Measurements from ENCODE around the gene FUZ.

DNA sequence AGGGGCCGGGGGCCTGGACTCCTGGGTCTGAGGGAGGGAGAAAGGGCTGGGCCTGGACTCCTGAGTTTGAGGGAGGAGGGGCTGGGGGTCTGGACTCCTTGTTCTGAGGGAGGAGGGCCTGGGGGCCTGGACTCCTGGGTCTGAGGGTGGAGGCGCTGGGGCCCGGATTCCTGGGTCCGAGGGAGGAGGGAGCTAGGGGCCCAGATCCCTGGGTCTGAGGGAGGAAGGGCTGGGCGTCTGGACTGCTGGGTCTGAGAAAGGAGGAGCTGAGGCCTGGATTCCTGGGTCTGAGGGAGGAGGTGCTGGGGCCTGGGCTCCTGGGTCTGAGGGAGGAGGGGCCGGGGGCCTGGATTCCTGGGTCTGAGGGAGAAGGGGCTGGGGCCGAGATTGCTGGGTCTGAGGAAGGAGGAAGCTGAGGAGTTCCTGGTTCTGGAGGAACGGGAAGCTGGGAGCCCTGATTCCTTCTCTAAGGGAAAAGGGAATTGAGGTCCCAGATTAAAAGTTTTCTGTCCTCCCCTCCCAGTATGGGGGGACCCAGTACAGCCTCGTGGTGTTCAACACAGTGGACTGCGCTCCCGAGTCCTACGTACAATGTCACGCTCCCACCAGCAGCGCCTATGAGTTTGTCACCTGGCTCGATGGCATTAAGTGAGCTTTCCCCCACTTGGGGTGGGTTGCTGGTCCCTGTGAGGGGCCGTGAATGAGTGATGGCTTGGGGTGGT is 5.7 kb upstream of the FUZ start:
- TF ChIP-seq, protein P1, sequence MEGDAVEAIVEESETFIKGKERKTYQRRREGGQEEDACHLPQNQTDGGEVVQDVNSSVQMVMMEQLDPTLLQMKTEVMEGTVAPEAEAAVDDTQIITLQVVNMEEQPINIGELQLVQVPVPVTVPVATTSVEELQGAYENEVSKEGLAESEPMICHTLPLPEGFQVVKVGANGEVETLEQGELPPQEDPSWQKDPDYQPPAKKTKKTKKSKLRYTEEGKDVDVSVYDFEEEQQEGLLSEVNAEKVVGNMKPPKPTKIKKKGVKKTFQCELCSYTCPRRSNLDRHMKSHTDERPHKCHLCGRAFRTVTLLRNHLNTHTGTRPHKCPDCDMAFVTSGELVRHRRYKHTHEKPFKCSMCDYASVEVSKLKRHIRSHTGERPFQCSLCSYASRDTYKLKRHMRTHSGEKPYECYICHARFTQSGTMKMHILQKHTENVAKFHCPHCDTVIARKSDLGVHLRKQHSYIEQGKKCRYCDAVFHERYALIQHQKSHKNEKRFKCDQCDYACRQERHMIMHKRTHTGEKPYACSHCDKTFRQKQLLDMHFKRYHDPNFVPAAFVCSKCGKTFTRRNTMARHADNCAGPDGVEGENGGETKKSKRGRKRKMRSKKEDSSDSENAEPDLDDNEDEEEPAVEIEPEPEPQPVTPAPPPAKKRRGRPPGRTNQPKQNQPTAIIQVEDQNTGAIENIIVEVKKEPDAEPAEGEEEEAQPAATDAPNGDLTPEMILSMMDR (IDR thresholded peaks at IDR 0.05): no peak
- TF ChIP-seq POLR2A (IDR thresholded peaks at IDR 0.05): no peak
